H1 (cell line): ENCODE results near the gene DPP10. TPM values are rescaled to one million over a fixed set of nuclear protein-coding genes. Genes with fewer than 3 reads are reported as not detected.

Experiments
- CTCF ChIA-PET: fragments of 300-600 bp; sonication (Branson Sonifier 250); formaldehyde crosslinking; loops from one replicate; lab custom pipeline; 2021; ENCODE audit not compliant: partially characterized antibody; lab: Charles Lee
- POLR2A ChIA-PET: fragments of 300-600 bp; sonication (Branson Sonifier 250); formaldehyde crosslinking; loops from one replicate; lab custom pipeline; 2021; ENCODE audit warnings: inconsistent platforms; ENCODE audit not compliant: partially characterized antibody; lab: Charles Lee
- DNase-seq, 2 experiments: peaks; one replicate each; pipeline versions ENCODE4 v3.0.0 to v3.0.0-alpha.2; 2010 to 2022; ENCODE audit warnings: low spot score in 2 of 2, low read depth in 1 of 2, mixed read lengths in 1 of 2
- FAIRE-seq: peaks from 2 replicates; lab custom pipeline; 2011; peaks lifted over from hg19 to GRCh38; lab: Jason Lieb, UNC
- H2AFZ ChIP-seq: 2 replicates; pipeline ENCODE4 v1.8.1; 2012; ENCODE audit warnings: low read length, inconsistent platforms
- H2AK5ac ChIP-seq: 2 replicates; pipeline ENCODE4 v1.6.1; 2013; ENCODE audit warnings: low read depth, low read length
- H2BK120ac ChIP-seq: replicated peaks from 2 replicates; pipeline ENCODE3; 2013; ENCODE audit warnings: low read depth, low read length, inconsistent platforms
- H2BK12ac ChIP-seq: 2 replicates; pipeline ENCODE4 v1.6.1; 2013; ENCODE audit warnings: low read depth, low read length
- H2BK15ac ChIP-seq: 2 replicates; pipeline ENCODE4 v1.6.1; 2013; ENCODE audit warnings: low read length
- H2BK20ac ChIP-seq: 2 replicates; pipeline ENCODE4 v1.6.1; 2013; ENCODE audit warnings: low read length
- H2BK5ac ChIP-seq: 2 replicates; pipeline ENCODE4 v1.6.1; 2013; ENCODE audit warnings: low read depth, low read length
- H3K14ac ChIP-seq: 2 replicates; pipeline ENCODE4 v1.6.1; 2013; ENCODE audit warnings: inconsistent platforms; ENCODE audit not compliant: insufficient read length
- H3K18ac ChIP-seq: 2 replicates; pipeline ENCODE4 v1.6.1; 2013; ENCODE audit warnings: low read length; ENCODE audit errors: extremely low read depth
- H3K23ac ChIP-seq: 2 replicates; pipeline ENCODE4 v1.6.1; 2013; ENCODE audit warnings: inconsistent platforms; ENCODE audit not compliant: insufficient read length
- H3K23me2 ChIP-seq: 2 replicates; pipeline ENCODE4 v1.6.1; 2013; ENCODE audit warnings: low read depth, low read length
- H3K27ac ChIP-seq: 2 replicates; pipeline ENCODE4 v1.6.1; 2011; ENCODE audit warnings: low read depth, low read length, inconsistent platforms
- H3K27me3 ChIP-seq, 4 experiments: replicated peaks in 1 of 4; 1 replicate in 1 of 4; 2 replicates in 3 of 4; pipeline versions ENCODE4 v1.6.1 to v1.8.1; 2011 to 2013; ENCODE audit warnings: low read length in 3 of 4, mild to moderate bottlenecking in 3 of 4, inconsistent platforms in 2 of 4, mixed read lengths in 2 of 4, moderate library complexity in 1 of 4; ENCODE audit not compliant: control insufficient read depth in 3 of 4, insufficient read depth in 3 of 4; ENCODE audit errors: extremely low read depth in 1 of 4
- H3K36me3 ChIP-seq, 4 experiments: 2 replicates each; pipeline versions ENCODE4 v1.6.1 to v1.8.1; 2011 to 2013; ENCODE audit warnings: mild to moderate bottlenecking in 4 of 4, low read length in 3 of 4, moderate library complexity in 2 of 4, control low read depth in 1 of 4, inconsistent platforms in 1 of 4; ENCODE audit not compliant: insufficient read depth in 4 of 4, control insufficient read depth in 2 of 4
- H3K4ac ChIP-seq: replicated peaks from 2 replicates; pipeline ENCODE3; 2013; ENCODE audit warnings: low read length, low read depth, mixed read lengths, inconsistent platforms; ENCODE audit not compliant: insufficient read length
- H3K4me1 ChIP-seq, 4 experiments: replicated peaks in 1 of 4; 1 replicate in 1 of 4; 2 replicates in 3 of 4; pipeline versions ENCODE4 v1.6.1 to v1.8.1; 2011 to 2013; ENCODE audit warnings: low read length in 3 of 4, inconsistent platforms in 2 of 4, mixed read lengths in 1 of 4; ENCODE audit not compliant: insufficient read depth in 4 of 4, control insufficient read depth in 3 of 4
- H3K4me2 ChIP-seq, 2 experiments: 2 replicates each; pipeline versions ENCODE4 v1.6.1 to v1.8.1; 2011 to 2013; ENCODE audit warnings: low read depth in 2 of 2, low read length in 2 of 2, control low read depth in 1 of 2, inconsistent platforms in 1 of 2, mild to moderate bottlenecking in 1 of 2; ENCODE audit not compliant: insufficient read depth in 1 of 2
- H3K4me3 ChIP-seq, 4 experiments: fragments of 200-600, 300-600 bp in 1 of 4; sonication (generic), shearing (Covaris generic), sonication (Bioruptor Twin) in 1 of 4; 2 replicates each; pipeline versions ENCODE4 v1.5.1 to v1.8.1; 2011 to 2016; ENCODE audit warnings: low read length in 4 of 4, low read depth in 3 of 4, control low read depth in 2 of 4, inconsistent platforms in 2 of 4, mild to moderate bottlenecking in 2 of 4, mixed read lengths in 1 of 4, moderate library complexity in 1 of 4; ENCODE audit not compliant: insufficient read depth in 2 of 4; ENCODE audit errors: extremely low read depth in 1 of 4
- H3K56ac ChIP-seq: replicated peaks from 2 replicates; pipeline ENCODE3; 2013; ENCODE audit warnings: low read depth, mild to moderate bottlenecking, mixed read lengths, low read length, inconsistent platforms; ENCODE audit not compliant: insufficient read length
- H3K79me1 ChIP-seq: 2 replicates; pipeline ENCODE4 v1.6.1; 2013; ENCODE audit warnings: low read depth, low read length, control low read depth
- H3K79me2 ChIP-seq, 2 experiments: 2 replicates each; pipeline versions ENCODE4 v1.6.1 to v1.8.1; 2012 to 2013; ENCODE audit warnings: low read length in 2 of 2, mild to moderate bottlenecking in 2 of 2, inconsistent platforms in 1 of 2; ENCODE audit not compliant: insufficient read depth in 2 of 2, control insufficient read depth in 1 of 2
- H3K9ac ChIP-seq, 4 experiments: replicated peaks in 1 of 4; 1 replicate in 1 of 4; 2 replicates in 3 of 4; pipeline versions ENCODE4 v1.6.1 to v1.8.1; 2011 to 2013; ENCODE audit warnings: low read depth in 3 of 4, low read length in 3 of 4, control low read depth in 2 of 4, mild to moderate bottlenecking in 2 of 4, moderate library complexity in 2 of 4, inconsistent platforms in 1 of 4; ENCODE audit errors: extremely low read depth in 1 of 4
- H3K9me3 ChIP-seq, 2 experiments: 2 replicates each; pipeline versions ENCODE4 v1.6.1 to v1.8.1; 2012 to 2013; ENCODE audit warnings: mild to moderate bottlenecking in 2 of 2, moderate library complexity in 2 of 2, control low read depth in 1 of 2, inconsistent platforms in 1 of 2, low read depth in 1 of 2, low read length in 1 of 2, mixed read lengths in 1 of 2; ENCODE audit not compliant: insufficient read depth in 2 of 2
- H4K20me1 ChIP-seq, 2 experiments: replicated peaks in 1 of 2; 2 replicates each; pipeline versions ENCODE3 to v1.8.1; 2011 to 2013; ENCODE audit warnings: inconsistent platforms in 2 of 2, low read length in 2 of 2, mild to moderate bottlenecking in 1 of 2; ENCODE audit not compliant: insufficient read depth in 2 of 2, control insufficient read depth in 1 of 2
- H4K5ac ChIP-seq: 2 replicates; pipeline ENCODE4 v1.6.1; 2013; ENCODE audit warnings: low read length, low read depth, mixed read lengths, inconsistent platforms; ENCODE audit not compliant: insufficient read length
- H4K8ac ChIP-seq: 2 replicates; pipeline ENCODE4 v1.8.0; 2013; ENCODE audit warnings: mild to moderate bottlenecking, moderate library complexity, low read length, inconsistent platforms; ENCODE audit not compliant: insufficient read depth; ENCODE audit errors: extremely low read depth
- H4K91ac ChIP-seq: replicated peaks from 2 replicates; pipeline ENCODE3; 2013; ENCODE audit warnings: low read length, mixed read lengths, inconsistent platforms; ENCODE audit not compliant: insufficient read length
- EGR1 ChIP-seq: IDR thresholded peaks from 2 replicates; pipeline ENCODE4 v1.6.1; 2011; ENCODE audit warnings: low read depth, low read length, borderline replicate concordance
- EP300 ChIP-seq, 2 experiments: IDR thresholded peaks; 1 replicate in 1 of 2; 2 replicates in 1 of 2; pipeline ENCODE4 v1.6.1; 2011 to 2012; ENCODE audit warnings: low read depth in 2 of 2, low read length in 2 of 2, mild to moderate bottlenecking in 2 of 2, borderline replicate concordance in 1 of 2, inconsistent platforms in 1 of 2, moderate library complexity in 1 of 2
- HDAC6 ChIP-seq: IDR thresholded peaks from one replicate; pipeline ENCODE4 v1.7.1; 2012; ENCODE audit warnings: low read depth, mild to moderate bottlenecking, inconsistent platforms, low read length, moderate library complexity
- MAFK ChIP-seq: IDR thresholded peaks from 2 replicates; pipeline ENCODE4 v1.6.1; 2012; ENCODE audit warnings: low read depth, mild to moderate bottlenecking, improper control_type of control experiment, low read length
- RFX5 ChIP-seq: IDR thresholded peaks from 2 replicates; pipeline ENCODE4 v1.6.1; 2011; ENCODE audit warnings: low read depth, low read length, improper control_type of control experiment, borderline replicate concordance
- SP1 ChIP-seq: IDR thresholded peaks from 2 replicates; pipeline ENCODE4 v1.6.1; 2011; ENCODE audit warnings: low read depth, low read length
- TAF1 ChIP-seq: IDR thresholded peaks from 2 replicates; pipeline ENCODE4 v1.6.1; 2011; ENCODE audit warnings: mild to moderate bottlenecking, low read depth, low read length
- polyA plus RNA-seq, 7 experiments: library from polyadenylated mRNA; depleted of rRNA in 3 of 7; stranded (reverse) in 5 of 7; unstranded in 2 of 7; fragments of >200 nt in 5 of 7; fragments of 200-250 nt in 2 of 7; gene quantifications; 1 replicate in 5 of 7; 2 replicates in 1 of 7; 4 replicates in 1 of 7; pipeline versions ENCODE4 v1.2.1 to v1.2.3, GENCODE V29; 2011 to 2013; ENCODE audit warnings: missing spikeins in 2 of 7, mixed read lengths in 2 of 7
- total RNA-seq: library from RNA; stranded (reverse); fragmentation: NEBNext Ultra II Directional; extraction: Animal tissue kit (Norgen Biotek cat#: 25700); gene quantifications from 2 replicates; pipeline ENCODE4 v1.2.1, GENCODE V29; 2021
- TF ChIP-seq, protein P1 (sequence below), 3 experiments: IDR thresholded peaks; 1 replicate in 2 of 3; 2 replicates in 1 of 3; pipeline versions ENCODE4 v1.5.1 to v1.6.1; 2011; ENCODE audit warnings: low read length in 3 of 3, mild to moderate bottlenecking in 3 of 3, inconsistent platforms in 2 of 3, low read depth in 1 of 3, moderate library complexity in 1 of 3; ENCODE audit not compliant: insufficient read depth in 1 of 3; ENCODE audit errors: control extremely low read depth in 1 of 3
- TF ChIP-seq, protein P2 (sequence below): IDR thresholded peaks from 2 replicates; pipeline ENCODE4 v1.6.1; 2012; ENCODE audit warnings: low read length, inconsistent platforms

Gene DPP10
- total and polyA plus RNA-seq, 2 of the 8 experiments (the other 6 are each of a cell fraction or from before 2014, with no cell fraction given), result 3.3 to 7.2 TPM

DNA sequence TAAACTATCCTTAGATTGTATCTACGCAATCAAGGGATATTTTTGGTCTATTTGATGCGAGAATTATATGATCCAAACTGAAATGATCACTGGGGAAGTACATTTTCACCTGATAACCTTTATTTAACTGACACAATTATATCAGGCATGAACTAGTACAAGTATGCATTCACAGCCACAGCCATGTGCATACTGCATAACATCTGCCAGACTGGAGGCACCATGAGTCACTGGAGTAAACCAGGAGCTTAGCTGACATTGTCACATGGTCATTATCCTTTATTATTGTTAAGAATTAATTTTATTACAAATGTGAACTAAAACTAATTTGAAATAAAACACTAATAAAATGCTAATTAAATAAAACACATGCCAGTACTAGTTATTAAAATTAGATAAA, 1127.1 kb downstream of the DPP10 start (continued):
- TF ChIP-seq MAFK, result no peak

DNA sequence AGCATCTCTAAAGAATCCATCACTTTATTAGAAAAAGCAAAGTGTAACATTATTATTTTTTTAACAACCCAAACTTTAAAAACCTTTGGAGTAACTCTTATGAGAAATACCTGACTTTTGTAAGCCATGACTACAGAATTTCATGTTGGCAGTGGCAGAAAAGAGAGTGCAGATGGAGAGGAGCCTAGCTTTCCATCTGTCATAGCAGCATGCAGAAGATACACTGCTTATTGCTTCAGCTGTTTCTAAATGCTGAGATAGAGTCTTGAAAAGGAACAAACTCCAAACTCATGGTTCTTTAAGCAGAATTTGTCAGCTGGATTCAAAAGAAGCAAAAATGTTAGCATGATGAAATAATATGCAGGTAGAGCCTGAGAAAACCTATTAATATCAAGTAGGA, 1130.3 kb downstream of the DPP10 start:
- FAIRE-seq (no peak), DNase-seq (no peak)
- H4K91ac ChIP-seq, result no peak overlapping the region
- ChIA-PET CTCF (interaction anchor here (0.6 to 0.7 kb wide), 2 partner anchors 40 to 804 kb away, joined by 3 to 4 read pairs; no protein-coding TSS in a partner anchor), POLR2A (no interaction called here)
- H3K79me2 ChIP-seq, result no peaks in the 10 kb centered on the region
- H3K79me1 ChIP-seq, result no peaks in the 10 kb centered on the region
- no peak overlapping the region for H2BK120ac ChIP-seq
- H3K23ac ChIP-seq, result no peak overlapping the region
- no peak overlapping the region for H3K56ac ChIP-seq
- H3K4me3 ChIP-seq, result no peak overlapping the region
- no peak overlapping the region for H3K9ac ChIP-seq
- H3K4ac ChIP-seq, result no peak overlapping the region
- no peaks in the 10 kb centered on the region for H3K27me3 ChIP-seq
- no peak overlapping the region for H2BK12ac ChIP-seq
- no peaks in the 10 kb centered on the region for H3K4me1 ChIP-seq
- no peak overlapping the region for H4K5ac ChIP-seq
- no peak overlapping the region for H4K8ac ChIP-seq
- no peak overlapping the region for H2BK5ac ChIP-seq
- H2AFZ ChIP-seq, result no peak overlapping the region
- H3K27ac ChIP-seq, result no peak overlapping the region
- H3K18ac ChIP-seq, result no peak overlapping the region
- no peak overlapping the region for H3K14ac ChIP-seq
- H3K4me2 ChIP-seq, result no peak overlapping the region
- no peak overlapping the region for H2BK20ac ChIP-seq
- no peaks in the 10 kb centered on the region for H3K36me3 ChIP-seq
- no peak overlapping the region for H2AK5ac ChIP-seq
- H3K23me2 ChIP-seq, result no peaks in the 10 kb centered on the region
- no peaks in the 10 kb centered on the region for H4K20me1 ChIP-seq
- H2BK15ac ChIP-seq, result no peak overlapping the region
- H3K9me3 ChIP-seq, result no peaks in the 10 kb centered on the region
- TF ChIP-seq EP300 (IDR thresholded peaks at IDR 0.05; ENCODE audit: borderline replicate concordance in 1 of 2, low read depth in 2 of 2, low read length in 2 of 2) (no peak), EGR1 (no peak), SP1 (no peak), RFX5 (no peak), HDAC6 (no peak), TAF1 (no peak)
- TF ChIP-seq, protein P1, sequence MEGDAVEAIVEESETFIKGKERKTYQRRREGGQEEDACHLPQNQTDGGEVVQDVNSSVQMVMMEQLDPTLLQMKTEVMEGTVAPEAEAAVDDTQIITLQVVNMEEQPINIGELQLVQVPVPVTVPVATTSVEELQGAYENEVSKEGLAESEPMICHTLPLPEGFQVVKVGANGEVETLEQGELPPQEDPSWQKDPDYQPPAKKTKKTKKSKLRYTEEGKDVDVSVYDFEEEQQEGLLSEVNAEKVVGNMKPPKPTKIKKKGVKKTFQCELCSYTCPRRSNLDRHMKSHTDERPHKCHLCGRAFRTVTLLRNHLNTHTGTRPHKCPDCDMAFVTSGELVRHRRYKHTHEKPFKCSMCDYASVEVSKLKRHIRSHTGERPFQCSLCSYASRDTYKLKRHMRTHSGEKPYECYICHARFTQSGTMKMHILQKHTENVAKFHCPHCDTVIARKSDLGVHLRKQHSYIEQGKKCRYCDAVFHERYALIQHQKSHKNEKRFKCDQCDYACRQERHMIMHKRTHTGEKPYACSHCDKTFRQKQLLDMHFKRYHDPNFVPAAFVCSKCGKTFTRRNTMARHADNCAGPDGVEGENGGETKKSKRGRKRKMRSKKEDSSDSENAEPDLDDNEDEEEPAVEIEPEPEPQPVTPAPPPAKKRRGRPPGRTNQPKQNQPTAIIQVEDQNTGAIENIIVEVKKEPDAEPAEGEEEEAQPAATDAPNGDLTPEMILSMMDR (IDR thresholded peaks at IDR 0.05; ENCODE audit: control extremely low read depth in 1 of 3, insufficient read depth in 1 of 3, low read depth in 1 of 3, low read length in 3 of 3), result no peak
- TF ChIP-seq, protein P2, sequence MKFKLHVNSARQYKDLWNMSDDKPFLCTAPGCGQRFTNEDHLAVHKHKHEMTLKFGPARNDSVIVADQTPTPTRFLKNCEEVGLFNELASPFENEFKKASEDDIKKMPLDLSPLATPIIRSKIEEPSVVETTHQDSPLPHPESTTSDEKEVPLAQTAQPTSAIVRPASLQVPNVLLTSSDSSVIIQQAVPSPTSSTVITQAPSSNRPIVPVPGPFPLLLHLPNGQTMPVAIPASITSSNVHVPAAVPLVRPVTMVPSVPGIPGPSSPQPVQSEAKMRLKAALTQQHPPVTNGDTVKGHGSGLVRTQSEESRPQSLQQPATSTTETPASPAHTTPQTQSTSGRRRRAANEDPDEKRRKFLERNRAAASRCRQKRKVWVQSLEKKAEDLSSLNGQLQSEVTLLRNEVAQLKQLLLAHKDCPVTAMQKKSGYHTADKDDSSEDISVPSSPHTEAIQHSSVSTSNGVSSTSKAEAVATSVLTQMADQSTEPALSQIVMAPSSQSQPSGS, result no peak
